GM21390 (cell line): ENCODE results near the gene SDC1.
A peak's percentile ranks its signal among the peaks of the same experiment; 100 is the strongest.

Experiments
- ATAC-seq: cut with Tn5 transposase; IDR thresholded peaks from one replicate; pipeline ENCODE4 v1.9.1; 2021; ENCODE audit not compliant: unreplicated experiment

Gene SDC1

DNA sequence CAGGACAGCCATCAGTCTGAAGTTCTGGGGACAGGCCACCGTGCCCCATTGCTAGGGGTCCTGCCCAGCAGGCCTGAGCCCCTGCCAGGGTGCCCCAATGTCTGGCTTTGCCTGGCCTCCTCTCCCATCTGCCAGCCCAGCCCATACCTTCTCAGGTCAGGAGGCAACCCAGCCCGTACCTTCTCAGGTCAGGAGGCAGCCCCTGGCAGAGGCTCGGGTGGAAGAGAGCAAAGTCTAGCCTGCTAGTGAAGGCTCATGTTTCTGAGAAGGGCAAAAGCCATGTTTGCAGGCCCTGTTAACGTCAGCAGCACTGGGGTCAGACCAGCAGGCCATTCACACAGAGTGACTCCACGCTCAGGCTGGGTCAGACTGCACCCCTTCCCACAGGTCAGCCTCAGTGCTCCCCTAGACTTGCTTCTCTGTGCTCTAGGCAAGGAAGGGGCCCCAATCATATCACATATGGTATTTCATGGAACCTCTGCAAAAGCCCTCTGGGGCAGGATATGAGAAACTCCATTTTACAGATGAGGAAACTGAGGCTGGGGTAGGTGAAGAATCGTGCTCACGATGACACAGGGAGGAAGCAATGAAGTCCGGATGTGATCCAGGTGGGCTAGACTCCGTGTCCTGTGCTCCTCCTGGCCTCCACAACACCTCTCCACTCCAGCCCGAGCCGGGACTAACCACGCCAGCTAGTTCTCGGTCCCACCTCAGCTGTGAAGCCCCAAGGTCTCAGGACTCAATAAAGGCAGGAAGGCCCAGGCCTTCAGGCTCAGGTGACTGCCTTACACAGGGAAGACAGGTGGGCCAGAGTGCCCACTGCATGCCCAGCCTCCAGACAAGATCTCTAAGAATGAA, 9.5 kb downstream of the SDC1 start:
- ATAC-seq = no peak

DNA sequence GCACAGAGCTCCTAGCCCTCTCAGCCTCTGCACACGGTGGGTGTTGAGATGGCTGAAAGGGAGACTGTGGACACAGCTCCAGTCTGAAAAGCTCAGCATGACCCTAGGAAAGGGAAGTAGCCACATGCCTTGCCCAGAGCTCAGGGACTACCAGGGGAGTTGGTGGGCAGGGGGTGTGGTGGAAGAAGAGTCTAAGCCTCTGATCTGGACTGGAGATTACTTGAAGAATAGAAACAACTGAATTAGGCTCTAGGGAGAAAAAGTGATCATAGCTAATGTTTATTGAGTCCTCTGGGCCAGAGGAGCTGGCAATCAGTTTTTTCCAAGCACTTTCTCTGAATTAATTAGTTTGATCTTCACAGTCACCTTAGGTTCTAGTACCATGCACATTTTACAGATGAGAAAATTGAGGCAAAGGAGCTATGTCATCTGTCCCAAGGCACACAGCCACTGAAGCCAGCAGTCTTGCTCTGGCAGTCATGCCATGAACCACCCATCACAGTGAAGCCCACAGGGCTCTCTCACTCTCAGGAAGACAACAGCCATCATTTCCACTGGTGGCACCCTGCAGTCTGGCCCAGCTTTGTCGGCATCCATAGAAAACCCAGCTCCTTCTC, 10.3 kb downstream of the SDC1 start:
- ATAC-seq = no peak

GRCh38 chr2:20213651-20214565, 11.0 kb downstream of the SDC1 start:
- ATAC-seq = no peak

DNA sequence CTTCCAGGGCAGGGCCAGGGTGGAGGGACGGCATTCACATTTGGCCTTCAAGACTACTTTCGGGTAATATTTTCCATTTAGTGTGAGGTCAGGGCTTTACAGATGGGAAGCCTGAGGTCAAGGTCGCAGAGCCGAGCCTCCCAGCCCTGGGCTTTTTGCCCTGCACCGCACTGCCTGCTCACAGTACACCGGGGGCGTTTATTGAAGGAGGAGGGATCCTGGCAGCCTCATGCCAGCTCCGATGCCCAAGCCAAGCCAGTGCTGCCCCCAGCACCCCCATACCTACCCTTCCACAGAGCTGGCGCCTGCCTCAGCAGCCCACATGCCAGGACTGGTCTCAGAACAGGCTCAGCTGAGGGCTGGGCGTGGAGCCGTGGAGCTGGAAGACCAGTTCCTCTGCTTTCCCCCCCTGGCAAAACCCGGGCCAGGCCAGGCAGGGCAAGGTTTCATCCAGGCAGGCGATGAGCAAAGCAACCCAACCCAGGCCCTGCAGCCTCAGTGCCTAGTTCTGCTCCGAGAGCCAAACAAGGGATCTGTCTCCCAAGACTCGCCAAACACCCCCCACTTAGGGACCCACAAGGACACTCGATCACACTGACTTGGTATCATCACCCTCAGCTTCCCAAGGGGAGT, 11.9 kb downstream of the SDC1 start:
- ATAC-seq = no peak

DNA sequence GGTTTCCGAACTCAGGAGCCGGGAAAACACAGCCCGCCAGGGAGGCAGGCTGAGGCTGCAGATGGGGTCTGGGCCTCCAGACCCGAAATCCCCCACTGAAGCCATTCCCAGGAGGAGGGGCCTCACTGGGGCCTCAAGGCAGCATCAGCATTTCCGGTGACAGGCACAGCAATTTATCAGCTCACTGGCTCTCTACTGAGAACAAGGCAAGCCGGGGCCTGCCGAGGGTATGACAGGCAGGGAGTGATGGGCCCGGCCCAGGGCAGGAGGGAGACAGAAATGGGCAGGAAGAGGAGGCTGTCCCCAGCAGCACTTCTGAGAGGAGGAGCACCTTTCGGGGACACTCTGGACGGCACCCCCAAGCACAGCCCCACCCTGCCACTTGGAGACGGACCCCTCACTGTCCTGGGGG, 12.5 kb downstream of the SDC1 start:
- peak; percentile 33 for ATAC-seq

GRCh38 chr2:20211860-20212458, 13.0 kb downstream of the SDC1 start:
- ATAC-seq = no peak

- ATAC-seq = no peak
Measured at GRCh38 chr2:20211420-20211819, 13.5 kb downstream of the SDC1 start.

GRCh38 chr2:20210462-20210861, 14.5 kb downstream of the SDC1 start:
- no peak for ATAC-seq

DNA sequence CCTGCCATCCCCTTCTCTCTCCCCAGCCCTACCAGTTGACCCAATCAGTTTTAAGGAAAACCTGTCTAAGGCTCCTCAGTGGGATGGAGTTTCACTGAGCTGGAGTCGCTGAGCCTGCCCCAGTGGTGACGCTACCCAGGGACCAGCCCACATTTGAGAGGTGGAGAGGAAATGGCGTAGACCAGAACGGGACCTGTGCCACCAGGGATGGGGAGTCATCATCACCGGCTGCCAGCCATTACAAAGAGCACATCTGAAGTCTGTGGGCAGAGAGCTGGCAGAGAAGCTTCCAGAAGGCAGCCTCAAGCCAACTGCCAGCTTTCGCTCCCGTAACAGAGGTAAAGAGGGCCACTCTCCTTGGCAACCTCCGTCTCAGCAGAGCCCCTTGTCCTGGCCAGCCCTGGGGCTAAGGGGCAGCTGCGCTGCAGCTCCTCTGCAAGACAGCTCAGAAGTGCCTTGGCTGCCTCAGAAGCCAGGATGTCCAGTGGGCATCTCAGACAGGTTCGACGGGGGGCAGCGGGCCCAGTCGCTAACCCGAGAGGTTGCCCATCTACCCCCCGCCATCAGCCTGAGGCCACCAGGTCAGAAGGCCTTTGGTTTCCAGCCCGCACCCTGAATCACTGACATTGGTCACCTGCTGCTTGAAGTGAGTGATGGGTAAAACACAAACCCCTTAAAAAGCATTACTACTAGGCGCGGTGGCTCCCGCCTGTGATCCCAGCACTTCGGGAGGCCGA, 15.4 kb downstream of the SDC1 start:
- no peak for ATAC-seq

DNA sequence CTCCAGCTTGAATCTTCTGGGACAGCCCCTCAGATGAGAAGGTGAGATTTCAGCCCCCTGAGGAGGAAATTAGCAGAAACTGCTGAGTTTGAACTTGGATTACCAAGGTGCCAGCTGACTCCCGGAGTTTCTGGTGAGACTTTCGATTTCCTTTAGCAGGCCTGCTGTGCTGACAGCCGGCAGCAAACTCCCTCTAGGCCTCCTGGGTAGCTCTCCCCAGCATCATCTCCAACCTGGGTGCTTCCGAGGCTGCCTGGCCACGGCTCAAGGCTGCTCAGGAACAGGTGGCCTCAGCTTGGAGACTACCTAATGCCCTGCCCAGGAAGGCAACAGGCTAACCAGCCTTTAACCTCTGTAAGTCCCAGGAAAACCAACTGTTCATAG, 16.5 kb downstream of the SDC1 start:
- no peak for ATAC-seq

GRCh38 chr2:20207051-20207450, 17.9 kb downstream of the SDC1 start:
- ATAC-seq = peak; percentile 54

GRCh38 chr2:20205915-20206524, 18.9 kb downstream of the SDC1 start:
- ATAC-seq = no peak

GRCh38 chr2:20205069-20205468, 19.9 kb downstream of the SDC1 start:
- no peak for ATAC-seq

DNA sequence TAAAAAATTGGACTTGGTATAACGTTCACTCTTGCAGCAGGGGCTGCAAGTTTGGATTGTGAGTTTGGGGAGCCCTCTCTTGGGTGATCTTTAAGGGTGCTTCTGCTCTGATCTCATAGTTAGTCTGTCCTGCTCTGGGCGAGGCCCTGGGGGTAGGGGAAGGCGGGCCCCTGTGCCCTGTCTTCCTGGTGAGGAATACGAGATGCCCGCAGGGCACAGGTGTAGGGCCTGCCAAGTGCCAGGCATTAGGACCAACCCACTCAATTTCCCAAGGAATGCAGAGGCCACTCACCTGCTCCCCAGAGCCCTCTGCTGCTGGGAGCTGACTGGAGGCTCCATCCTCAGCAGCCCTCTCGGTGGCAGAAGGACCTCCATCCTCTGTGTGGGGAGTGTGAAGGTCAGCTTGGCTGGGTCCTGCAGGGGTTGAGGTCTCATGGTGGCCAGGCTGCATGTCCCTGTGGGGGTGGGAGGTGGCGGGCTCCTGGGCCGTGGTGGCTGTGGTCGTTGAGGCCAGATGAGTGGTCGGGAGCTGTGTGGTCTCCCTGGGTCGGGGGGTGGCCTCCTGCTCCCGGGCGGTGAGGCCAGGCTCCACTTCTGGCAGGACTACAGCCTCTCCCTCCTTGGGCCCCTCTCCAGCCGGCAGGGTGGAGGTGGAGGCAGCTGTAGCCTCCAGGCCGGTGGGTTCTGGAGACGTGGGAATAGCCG, 21.3 kb downstream of the SDC1 start:
- no peak for ATAC-seq

DNA sequence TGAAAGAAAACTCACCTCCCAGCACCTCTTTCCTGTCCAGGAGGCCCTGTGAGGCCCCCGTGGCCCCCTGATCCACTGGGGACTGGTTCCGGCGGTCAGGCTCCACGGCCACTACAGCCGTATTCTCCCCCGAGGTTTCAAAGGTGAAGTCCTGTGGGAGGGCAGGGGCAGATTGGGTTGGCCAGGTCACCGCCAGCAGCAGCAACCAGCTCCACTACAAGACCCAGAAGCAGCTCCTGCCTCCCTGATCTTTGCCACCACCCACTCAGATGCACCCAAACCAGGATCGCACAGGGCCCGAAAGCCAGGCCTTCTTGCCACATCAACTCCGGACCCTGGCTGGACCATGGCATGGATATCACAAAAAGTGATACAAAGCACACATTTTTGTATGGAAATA, 21.9 kb downstream of the SDC1 start:
- no peak for ATAC-seq

GRCh38 chr2:20201671-20202070, 23.3 kb downstream of the SDC1 start:
- no peak for ATAC-seq

DNA sequence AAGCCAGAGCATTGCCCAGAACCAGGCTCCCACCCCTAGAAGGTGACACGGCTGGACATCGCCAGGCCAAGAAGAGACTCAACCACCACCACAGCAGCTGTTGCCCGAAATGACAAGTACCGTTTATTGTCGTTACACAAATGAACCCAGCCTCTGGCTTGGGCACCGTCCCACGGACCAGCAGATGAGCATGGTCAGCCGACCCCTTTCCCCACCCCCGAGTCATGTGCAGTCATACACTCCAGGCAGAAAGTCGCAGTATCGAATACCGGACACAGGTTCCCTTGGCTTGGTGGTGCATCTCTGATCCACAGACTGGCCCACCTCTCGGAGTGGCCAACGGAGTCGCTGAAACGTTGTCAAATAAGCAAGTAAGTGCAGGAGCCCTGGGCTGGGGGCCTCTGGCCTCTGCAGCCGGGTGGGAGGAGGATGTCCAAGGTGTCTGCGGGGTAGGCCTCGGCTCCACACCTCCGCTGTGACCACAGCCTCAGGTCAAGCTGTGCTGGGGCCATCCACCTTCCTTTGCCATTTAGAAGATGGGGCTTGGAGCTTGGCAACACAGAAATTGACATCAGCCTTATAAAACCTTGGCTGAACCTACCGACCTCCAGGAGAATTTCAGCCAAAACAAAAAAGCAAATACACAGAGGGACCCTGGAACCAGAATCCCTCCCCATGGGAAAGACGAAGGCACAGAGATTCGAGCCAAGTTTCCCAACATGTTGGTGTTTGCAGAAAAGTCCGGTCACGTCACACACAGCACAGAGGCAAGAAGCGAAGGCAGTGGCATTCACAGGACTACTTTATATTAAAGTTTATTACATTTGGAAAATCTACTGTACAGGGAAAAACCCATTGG, 24.0 kb downstream of the SDC1 start:
- no peak for ATAC-seq

DNA sequence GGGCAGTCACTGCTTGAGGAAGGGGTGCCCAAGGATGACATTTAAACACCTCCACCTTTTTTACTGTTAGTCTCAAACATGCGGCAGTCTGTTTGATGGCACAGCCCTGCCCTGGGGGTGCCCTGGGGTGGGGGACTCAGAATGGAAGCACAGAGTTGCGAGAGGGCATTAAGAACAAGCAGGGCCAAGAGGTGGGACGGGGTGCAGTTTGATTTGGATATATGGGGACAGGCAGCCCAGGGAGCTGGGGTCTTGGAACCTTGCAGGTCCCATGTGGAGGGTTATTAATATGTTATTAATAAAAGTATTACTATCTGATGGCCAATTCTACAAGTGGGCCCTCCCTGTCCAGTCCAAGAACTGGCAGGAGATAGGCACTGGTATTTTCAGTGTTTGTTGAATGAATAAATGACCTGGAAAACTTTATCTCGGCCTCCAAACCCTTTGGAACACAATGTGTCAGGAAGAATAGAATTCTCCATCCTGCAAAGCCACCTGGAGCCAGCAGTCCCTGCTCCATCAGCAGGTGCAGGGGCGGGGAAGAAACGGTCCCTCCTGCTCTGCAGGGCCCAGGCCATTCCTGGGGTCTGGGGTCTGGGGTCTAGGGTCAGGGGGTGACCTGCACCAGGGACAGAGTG, 25.2 kb downstream of the SDC1 start:
- no peak for ATAC-seq
